MM.1S (cell line): ENCODE measurements around the gene PACRG.

ENCODE experiments used
- EZH2 ChIP-seq: fragments of 300-600 bp; sonication (generic); optimal IDR thresholded peaks from 2 replicates; pipeline ENCODE3; 2017; ENCODE audit warnings: low read depth, mild to moderate bottlenecking, antibody characterized with exemption, low read length, mixed read lengths
- EZH2phosphoT487 ChIP-seq: fragments of 300-600 bp; sonication (generic); IDR thresholded peaks from 2 replicates; pipeline ENCODE4 v1.6.1; 2018; ENCODE audit warnings: antibody characterized with exemption, low read length
- TF ChIP-seq, protein P1 (sequence below): fragments of 300-600 bp; sonication (generic); IDR thresholded peaks from 2 replicates; pipeline ENCODE4 v1.5.1; 2016; ENCODE audit warnings: antibody characterized with exemption, low read length, mixed read lengths

GRCh38 chr6:163177892-163178420, 450.2 kb downstream of the PACRG start:
- TF ChIP-seq EZH2 (no peak), EZH2phosphoT487 (no peak)
- TF ChIP-seq, protein P1, sequence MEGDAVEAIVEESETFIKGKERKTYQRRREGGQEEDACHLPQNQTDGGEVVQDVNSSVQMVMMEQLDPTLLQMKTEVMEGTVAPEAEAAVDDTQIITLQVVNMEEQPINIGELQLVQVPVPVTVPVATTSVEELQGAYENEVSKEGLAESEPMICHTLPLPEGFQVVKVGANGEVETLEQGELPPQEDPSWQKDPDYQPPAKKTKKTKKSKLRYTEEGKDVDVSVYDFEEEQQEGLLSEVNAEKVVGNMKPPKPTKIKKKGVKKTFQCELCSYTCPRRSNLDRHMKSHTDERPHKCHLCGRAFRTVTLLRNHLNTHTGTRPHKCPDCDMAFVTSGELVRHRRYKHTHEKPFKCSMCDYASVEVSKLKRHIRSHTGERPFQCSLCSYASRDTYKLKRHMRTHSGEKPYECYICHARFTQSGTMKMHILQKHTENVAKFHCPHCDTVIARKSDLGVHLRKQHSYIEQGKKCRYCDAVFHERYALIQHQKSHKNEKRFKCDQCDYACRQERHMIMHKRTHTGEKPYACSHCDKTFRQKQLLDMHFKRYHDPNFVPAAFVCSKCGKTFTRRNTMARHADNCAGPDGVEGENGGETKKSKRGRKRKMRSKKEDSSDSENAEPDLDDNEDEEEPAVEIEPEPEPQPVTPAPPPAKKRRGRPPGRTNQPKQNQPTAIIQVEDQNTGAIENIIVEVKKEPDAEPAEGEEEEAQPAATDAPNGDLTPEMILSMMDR: no peak
